Measurements from ENCODE around the gene HPGD. TPM values are rescaled to one million over a fixed set of nuclear protein-coding genes. Genes with fewer than 3 reads are reported as not detected.

The HPGD gene
- total RNA-seq, 1 experiment from 2014 or later = 0.66 TPM

DNA sequence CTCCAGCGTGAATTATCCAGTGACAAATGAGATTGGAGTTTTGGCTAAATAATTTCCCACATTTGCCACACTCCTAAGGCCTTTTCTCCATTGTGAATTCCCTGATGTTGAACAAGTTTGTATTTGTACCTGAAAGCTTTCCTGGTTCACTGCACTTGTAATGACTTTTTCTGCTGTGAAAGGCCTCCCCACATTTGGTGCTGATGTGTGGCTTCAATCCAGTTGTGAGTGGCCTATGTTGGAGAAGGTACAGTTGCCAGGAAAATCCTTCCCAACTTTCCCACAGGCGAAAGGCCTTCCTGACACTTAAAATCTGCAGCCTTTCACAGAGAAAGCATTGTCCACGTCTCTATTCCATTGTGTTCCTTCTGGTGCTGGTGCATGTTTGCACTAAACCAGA is 17.3 kb upstream of the HPGD start:
- Histone ChIP-seq H2AFZ (ENCODE audit: low read depth, low read length, poor library complexity, severe bottlenecking) (no peak overlapping the region), H3K27ac (ENCODE audit: low read depth, low read length) (no peak overlapping the region), H3K9me2 (ENCODE audit: insufficient read depth) (no peaks in the 10 kb centered on the region), H3K4me3 (replicated peaks in 1 of 2; ENCODE audit: low read depth in 1 of 2, low read length in 2 of 2) (no peak overlapping the region), H3K27me3 (ENCODE audit: insufficient read depth, low read length) (no peaks in the 10 kb centered on the region), H3K9ac (ENCODE audit: low read length) (no peak overlapping the region), H3K79me2 (ENCODE audit: insufficient read depth, low read length) (no peaks in the 10 kb centered on the region), H3K36me3 (ENCODE audit: control insufficient read depth in 1 of 2, insufficient read depth in 2 of 2, low read length in 2 of 2) (no peaks in the 10 kb centered on the region), H3K4me2 (ENCODE audit: low read length) (no peak overlapping the region), H3K4me1 (ENCODE audit: control insufficient read depth in 1 of 2, insufficient read depth in 2 of 2, low read length in 2 of 2) (no peaks in the 10 kb centered on the region), H4K20me1 (ENCODE audit: insufficient read depth) (no peaks in the 10 kb centered on the region; the same call in 1 of the 2 replicates), H3K9me3 (ENCODE audit: control insufficient read depth in 1 of 2, insufficient read depth in 1 of 2, low read depth in 1 of 2, low read length in 2 of 2) (no peaks in the 10 kb centered on the region)
- CTCF ChIA-PET = no interaction called here
- BruUV-seq (replicated peaks) = no TSS peak
- ATAC-seq (no peak), DNase-seq (ENCODE audit: low read depth, low spot score) (no peak)
- POLR2A ChIA-PET = no interaction called here
- TF ChIP-seq, protein P1, sequence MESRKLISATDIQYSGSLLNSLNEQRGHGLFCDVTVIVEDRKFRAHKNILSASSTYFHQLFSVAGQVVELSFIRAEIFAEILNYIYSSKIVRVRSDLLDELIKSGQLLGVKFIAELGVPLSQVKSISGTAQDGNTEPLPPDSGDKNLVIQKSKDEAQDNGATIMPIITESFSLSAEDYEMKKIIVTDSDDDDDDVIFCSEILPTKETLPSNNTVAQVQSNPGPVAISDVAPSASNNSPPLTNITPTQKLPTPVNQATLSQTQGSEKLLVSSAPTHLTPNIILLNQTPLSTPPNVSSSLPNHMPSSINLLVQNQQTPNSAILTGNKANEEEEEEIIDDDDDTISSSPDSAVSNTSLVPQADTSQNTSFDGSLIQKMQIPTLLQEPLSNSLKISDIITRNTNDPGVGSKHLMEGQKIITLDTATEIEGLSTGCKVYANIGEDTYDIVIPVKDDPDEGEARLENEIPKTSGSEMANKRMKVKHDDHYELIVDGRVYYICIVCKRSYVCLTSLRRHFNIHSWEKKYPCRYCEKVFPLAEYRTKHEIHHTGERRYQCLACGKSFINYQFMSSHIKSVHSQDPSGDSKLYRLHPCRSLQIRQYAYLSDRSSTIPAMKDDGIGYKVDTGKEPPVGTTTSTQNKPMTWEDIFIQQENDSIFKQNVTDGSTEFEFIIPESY (IDR thresholded peaks at IDR 0.05; ENCODE audit: extremely low read depth, insufficient replicate concordance, low read length) = no peak
- TF ChIP-seq CTCF (IDR thresholded peaks at IDR 0.05 in 2 of 3, conservative IDR thresholded peaks at IDR 0.05 in 1 of 3; ENCODE audit: borderline replicate concordance in 1 of 3, insufficient read depth in 1 of 3, low read depth in 2 of 3, low read length in 2 of 3) (no peak), POLR2A (IDR thresholded peaks at IDR 0.05; ENCODE audit: borderline replicate concordance, extremely low read depth, insufficient read depth, insufficient read length) (no peak), JUND (IDR thresholded peaks at IDR 0.05) (no peak), CBX3 (IDR thresholded peaks at IDR 0.05; ENCODE audit: low read depth) (no peak)
- RAD21 ChIA-PET (ENCODE audit: low non-redundant PET in 1 of 2, low total read pairs in 2 of 2, uncharacterized antibody in 2 of 2, unreplicated experiment in 2 of 2) = no interaction called here
- intact Hi-C loops (cut with micrococcal nuclease) = no loop called here

DNA sequence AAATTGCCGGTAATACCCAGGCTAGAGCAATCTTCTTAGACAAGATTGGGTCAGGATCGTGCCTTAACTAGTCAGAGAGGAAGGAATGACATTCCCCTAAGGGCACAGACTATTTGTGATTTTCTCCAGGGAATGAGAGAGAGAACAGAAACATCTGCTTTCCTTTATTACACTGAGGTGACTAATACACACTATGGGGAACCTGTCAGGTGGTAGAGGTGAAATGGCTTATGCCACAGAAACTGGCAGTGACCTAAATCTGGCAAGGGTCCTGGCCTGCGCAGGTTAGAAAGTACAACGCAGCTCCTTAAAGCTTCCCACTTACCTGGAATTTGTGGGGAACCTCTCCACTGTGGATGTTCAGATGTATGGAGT is 16.6 kb upstream of the HPGD start:
- CTCF ChIA-PET = no interaction called here
- intact Hi-C loops (cut with micrococcal nuclease) = no loop called here
- Histone ChIP-seq H2AFZ (ENCODE audit: low read depth, low read length, poor library complexity, severe bottlenecking) (no peak overlapping the region), H4K20me1 (ENCODE audit: insufficient read depth) (no peaks in the 10 kb centered on the region; the same call in 1 of the 2 replicates), H3K4me2 (ENCODE audit: low read length) (no peak overlapping the region), H3K9me3 (ENCODE audit: control insufficient read depth in 1 of 2, insufficient read depth in 1 of 2, low read depth in 1 of 2, low read length in 2 of 2) (no peaks in the 10 kb centered on the region), H3K9me2 (ENCODE audit: insufficient read depth) (no peaks in the 10 kb centered on the region), H3K4me1 (ENCODE audit: control insufficient read depth in 1 of 2, insufficient read depth in 2 of 2, low read length in 2 of 2) (no peaks in the 10 kb centered on the region), H3K79me2 (ENCODE audit: insufficient read depth, low read length) (no peaks in the 10 kb centered on the region), H3K27ac (ENCODE audit: low read depth, low read length) (no peak overlapping the region), H3K27me3 (ENCODE audit: insufficient read depth, low read length) (no peaks in the 10 kb centered on the region), H3K4me3 (replicated peaks in 1 of 2; ENCODE audit: low read depth in 1 of 2, low read length in 2 of 2) (no peak overlapping the region), H3K36me3 (ENCODE audit: control insufficient read depth in 1 of 2, insufficient read depth in 2 of 2, low read length in 2 of 2) (no peaks in the 10 kb centered on the region), H3K9ac (ENCODE audit: low read length) (no peak overlapping the region)
- ATAC-seq (no peak), DNase-seq (ENCODE audit: low read depth, low spot score) (no peak)
- BruUV-seq (replicated peaks) = no TSS peak
- RAD21 ChIA-PET (ENCODE audit: low non-redundant PET in 1 of 2, low total read pairs in 2 of 2, uncharacterized antibody in 2 of 2, unreplicated experiment in 2 of 2) = no interaction called here
- POLR2A ChIA-PET = no interaction called here
- TF ChIP-seq, protein P1 (IDR thresholded peaks at IDR 0.05; ENCODE audit: extremely low read depth, insufficient replicate concordance, low read length) = no peak
- TF ChIP-seq EZH2 (IDR thresholded peaks at IDR 0.05) (no peak), POLR2AphosphoS5 (IDR thresholded peaks at IDR 0.05; ENCODE audit: low read depth, low read length) (no peak), SP1 (IDR thresholded peaks at IDR 0.05; ENCODE audit: low read depth) (no peak), SIN3A (IDR thresholded peaks at IDR 0.05; ENCODE audit: low read depth) (no peak)
- TF ChIP-seq, protein P2, sequence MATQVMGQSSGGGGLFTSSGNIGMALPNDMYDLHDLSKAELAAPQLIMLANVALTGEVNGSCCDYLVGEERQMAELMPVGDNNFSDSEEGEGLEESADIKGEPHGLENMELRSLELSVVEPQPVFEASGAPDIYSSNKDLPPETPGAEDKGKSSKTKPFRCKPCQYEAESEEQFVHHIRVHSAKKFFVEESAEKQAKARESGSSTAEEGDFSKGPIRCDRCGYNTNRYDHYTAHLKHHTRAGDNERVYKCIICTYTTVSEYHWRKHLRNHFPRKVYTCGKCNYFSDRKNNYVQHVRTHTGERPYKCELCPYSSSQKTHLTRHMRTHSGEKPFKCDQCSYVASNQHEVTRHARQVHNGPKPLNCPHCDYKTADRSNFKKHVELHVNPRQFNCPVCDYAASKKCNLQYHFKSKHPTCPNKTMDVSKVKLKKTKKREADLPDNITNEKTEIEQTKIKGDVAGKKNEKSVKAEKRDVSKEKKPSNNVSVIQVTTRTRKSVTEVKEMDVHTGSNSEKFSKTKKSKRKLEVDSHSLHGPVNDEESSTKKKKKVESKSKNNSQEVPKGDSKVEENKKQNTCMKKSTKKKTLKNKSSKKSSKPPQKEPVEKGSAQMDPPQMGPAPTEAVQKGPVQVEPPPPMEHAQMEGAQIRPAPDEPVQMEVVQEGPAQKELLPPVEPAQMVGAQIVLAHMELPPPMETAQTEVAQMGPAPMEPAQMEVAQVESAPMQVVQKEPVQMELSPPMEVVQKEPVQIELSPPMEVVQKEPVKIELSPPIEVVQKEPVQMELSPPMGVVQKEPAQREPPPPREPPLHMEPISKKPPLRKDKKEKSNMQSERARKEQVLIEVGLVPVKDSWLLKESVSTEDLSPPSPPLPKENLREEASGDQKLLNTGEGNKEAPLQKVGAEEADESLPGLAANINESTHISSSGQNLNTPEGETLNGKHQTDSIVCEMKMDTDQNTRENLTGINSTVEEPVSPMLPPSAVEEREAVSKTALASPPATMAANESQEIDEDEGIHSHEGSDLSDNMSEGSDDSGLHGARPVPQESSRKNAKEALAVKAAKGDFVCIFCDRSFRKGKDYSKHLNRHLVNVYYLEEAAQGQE (IDR thresholded peaks at IDR 0.05; ENCODE audit: low read depth) = no peak

Data from HCT116 (cell line).